Heart left ventricle (tissue), 16 donors: ENCODE results near the gene PPTC7. TPM values are rescaled to one million over a fixed set of nuclear protein-coding genes. Genes with fewer than 3 reads are reported as not detected.

ENCODE experiments used
- ATAC-seq, 4 donors: fragments of 200-7000 bp; cut with Tn5 transposase; one replicate each; pipeline ENCODE4 v1.9.1; 2020 to 2022; ENCODE audit warnings: moderate library complexity in 4 of 4, mild to moderate bottlenecking in 3 of 4, moderate number of reproducible peaks in 1 of 4
- DNase-seq, 5 donors: peaks; one replicate each; pipeline ENCODE4 v3.0.0-alpha.2; 2020
- H3K27ac ChIP-seq, 12 donors: fragments of 200-600 bp; sonication (generic) in 4 of 12; one replicate each; pipeline versions ENCODE4 v1.5.0 to v1.8.0; 2016 to 2022; ENCODE audit warnings: mild to moderate bottlenecking in 2 of 12
- H3K27me3 ChIP-seq, 9 donors: fragments of 200-600 bp; sonication (generic) in 2 of 9; one replicate each; pipeline versions ENCODE4 v1.5.1 to v1.8.0; 2016 to 2022; ENCODE audit warnings: mild to moderate bottlenecking in 3 of 9
- H3K36me3 ChIP-seq, 9 donors: fragments of 200-600 bp; sonication (generic) in 2 of 9; one replicate each; pipeline versions ENCODE4 v1.5.0 to v1.8.0; 2018 to 2022; ENCODE audit warnings: mild to moderate bottlenecking in 2 of 9
- H3K4me1 ChIP-seq, 12 donors: fragments of 200-600 bp; sonication (generic) in 4 of 12; one replicate each; pipeline versions ENCODE4 v1.5.0 to v1.8.0; 2016 to 2022; ENCODE audit warnings: mild to moderate bottlenecking in 3 of 12
- H3K4me3 ChIP-seq, 12 donors: fragments of 200-600 bp; sonication (generic) in 4 of 12; one replicate each; pipeline versions ENCODE4 v1.5.0 to v1.8.0; 2017 to 2022; ENCODE audit warnings: mild to moderate bottlenecking in 9 of 12, moderate library complexity in 4 of 12
- H3K9me3 ChIP-seq, 12 donors: fragments of 200-600 bp; sonication (generic) in 4 of 12; one replicate each; pipeline versions ENCODE4 v1.5.0 to v1.8.0; 2016 to 2022; ENCODE audit warnings: mild to moderate bottlenecking in 1 of 12
- POLR2A ChIP-seq, 2 donors: fragments of 450-650 bp; IDR thresholded peaks; one replicate each; pipeline ENCODE4 v1.6.1; 2017; ENCODE audit warnings: antibody characterized with exemption in 2 of 2, mild to moderate bottlenecking in 2 of 2, moderate library complexity in 2 of 2
- WGBS, 4 donors: extraction: QIAGEN DNeasy Blood & Tissue Kit in 2 of 4; methylation state at CpG; one replicate each; pipeline versions ENCODE4 v1.1.5 to v1.1.7; 2013 to 2018; 5-methylcytosine and 5-hydroxymethylcytosine counted together
- intact Hi-C, 10 donors: fragments of 100-400 bp; cut with DNase I; formaldehyde crosslinking; loops; one replicate each; pipeline versions ENCODE4 v1.11.1 to v1.14.2; 2022
- polyA plus RNA-seq, 2 donors: library from polyadenylated mRNA; stranded (reverse); fragments of 200-250 nt; gene quantifications; one replicate each; pipeline ENCODE4 v1.2.3, GENCODE V29; 2013
- total RNA-seq, 9 donors: library from RNA; depleted of rRNA in 2 of 9; stranded (reverse); fragments of >200 nt in 2 of 9; fragmentation: NEBNext Ultra II Directional in 3 of 9; extraction: Animal tissue kit (Norgen Biotek cat#: 25700) in 3 of 9; gene quantifications; one replicate each; pipeline versions ENCODE4 v1.1.0 to v1.2.4, GENCODE V29; 2016 to 2023
- TF ChIP-seq, protein P1 (sequence below), 12 donors: fragments of 200-600 bp; sonication (generic) in 4 of 12; IDR thresholded peaks; one replicate each; pipeline versions ENCODE4 v1.5.0 to v1.8.0; 2018 to 2022; ENCODE audit warnings: antibody characterized with exemption in 12 of 12, mild to moderate bottlenecking in 5 of 12
- donor health status: ischemic (EF 13 %, LVEDD 7.1; RV severe dilation, severe dysfunction).
- donor health status: healthy with polysubstance abuse.
- donor health status: DM: no; HTN: yes; CAD: no.
- donor health status: DM: no; HTN: no; CAD: no.
- donor health status: ischemic (EF 25% LVEDD 6.9; RV normal size, moderate dysfunction).
- donor health status: ischemic (EF 25% LVEDD 5.7; RV mildly dilated, moderate dysfunction).
- donor health status: healthy.
- donor health status: DM: yes; HTN: yes; CAD: no.
- donor health status: ischemic (EF 35%, LVEDD 5.7; RV mildly dilated, moderate dysfunction).
- donor health status: nonischemic (EF 11% LVEDD 7.7; RV severe dilation, severe dysfunction).
- donor health status: DM: yes; HTN: yes; CAD: no.
- donor health status: PGD.
- donor health status: ischemic (EF 29% LVEDD 5.4; RV normal size, mild dysfunction).
- donor health status: nonischemic (EF 23%, LVEDD 6.1; RV moderate dilation, normal function).

Gene PPTC7
- total and polyA plus RNA-seq, 11 donors: 26.6 to 113 (median 65.0) TPM

DNA sequence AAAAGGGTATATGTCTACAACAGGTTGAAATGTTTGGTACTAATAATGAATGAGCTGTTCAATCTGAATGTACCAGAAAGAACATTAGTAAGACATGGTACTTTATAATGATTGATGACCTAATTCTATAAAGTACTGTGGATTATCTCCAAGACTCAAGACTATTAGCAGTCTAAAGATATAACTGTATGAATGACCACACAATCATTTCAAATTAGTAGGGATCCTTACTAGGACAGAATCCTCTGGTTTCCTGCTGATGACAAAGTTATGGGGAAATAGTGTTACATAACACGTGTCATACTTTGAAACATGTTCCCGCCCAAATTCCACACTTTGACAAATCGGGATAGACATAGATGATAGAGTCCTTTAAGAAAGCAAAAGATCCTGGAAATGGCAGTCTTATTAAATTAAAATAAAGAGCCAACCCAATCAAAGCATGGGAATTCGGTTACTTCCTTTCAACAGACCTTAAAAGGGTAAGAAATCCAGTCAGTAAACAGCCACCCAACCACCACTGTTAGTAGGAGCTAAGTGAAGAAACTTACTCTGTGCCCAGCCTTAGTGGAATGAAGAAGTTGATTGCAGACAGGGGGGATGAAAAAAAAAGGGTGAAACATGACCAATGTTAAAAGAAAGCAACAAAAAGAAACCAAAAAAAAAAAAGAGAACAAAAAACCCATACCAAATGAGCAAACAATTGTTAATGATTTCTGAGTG is 84.0 kb downstream of the PPTC7 start:
- Histone ChIP-seq H3K4me3 (no peak overlapping the region), H3K27me3 (no peaks in the 10 kb centered on the region), H3K4me1 (peaks cover 0 to 40% (median 29%) of the 10 kb centered on the region in 12 donors), H3K36me3 (peaks cover 0 to 38% (median 26%) of the 10 kb centered on the region in 9 donors), H3K9me3 (no peaks in the 10 kb centered on the region), H3K27ac (peak overlapping the region in 3 of 12 donors; percentile 1 to 17 (median 7))
- no peak for TF ChIP-seq POLR2A (IDR thresholded peaks at IDR 0.05)
- TF ChIP-seq, protein P1, sequence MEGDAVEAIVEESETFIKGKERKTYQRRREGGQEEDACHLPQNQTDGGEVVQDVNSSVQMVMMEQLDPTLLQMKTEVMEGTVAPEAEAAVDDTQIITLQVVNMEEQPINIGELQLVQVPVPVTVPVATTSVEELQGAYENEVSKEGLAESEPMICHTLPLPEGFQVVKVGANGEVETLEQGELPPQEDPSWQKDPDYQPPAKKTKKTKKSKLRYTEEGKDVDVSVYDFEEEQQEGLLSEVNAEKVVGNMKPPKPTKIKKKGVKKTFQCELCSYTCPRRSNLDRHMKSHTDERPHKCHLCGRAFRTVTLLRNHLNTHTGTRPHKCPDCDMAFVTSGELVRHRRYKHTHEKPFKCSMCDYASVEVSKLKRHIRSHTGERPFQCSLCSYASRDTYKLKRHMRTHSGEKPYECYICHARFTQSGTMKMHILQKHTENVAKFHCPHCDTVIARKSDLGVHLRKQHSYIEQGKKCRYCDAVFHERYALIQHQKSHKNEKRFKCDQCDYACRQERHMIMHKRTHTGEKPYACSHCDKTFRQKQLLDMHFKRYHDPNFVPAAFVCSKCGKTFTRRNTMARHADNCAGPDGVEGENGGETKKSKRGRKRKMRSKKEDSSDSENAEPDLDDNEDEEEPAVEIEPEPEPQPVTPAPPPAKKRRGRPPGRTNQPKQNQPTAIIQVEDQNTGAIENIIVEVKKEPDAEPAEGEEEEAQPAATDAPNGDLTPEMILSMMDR (IDR thresholded peaks at IDR 0.05): no peak
- WGBS, 4 donors: 60 to 66% (median 63%) methylated on average over 4 of the region's 4 CpGs
- DNase-seq: no peak
- intact Hi-C loops: no loop called here
- no peak for ATAC-seq

Other genes starting within 250 kb of the PPTC7 start
- gene ANAPC7, start 179.6 kb downstream of the PPTC7 start, total RNA-seq: 10 to 100 TPM; 26.5 to 41.3 (median 33.0) TPM
- gene ANAPC7, start 179.6 kb downstream of the PPTC7 start, polyA plus RNA-seq: 10 to 100 TPM; 35.4 to 36.7 TPM
- gene ARPC3, start 133.0 kb downstream of the PPTC7 start, total RNA-seq: 100 to 1,000 TPM in 5 of 9 donors, 10 to 100 TPM in 4; 77.2 to 251 (median 108) TPM
- gene ARPC3, start 133.0 kb downstream of the PPTC7 start, polyA plus RNA-seq: 100 to 1,000 TPM; 176 to 202 TPM
- 10 to 100 TPM; 14.5 to 37.0 (median 28.4) TPM for gene GPN3, start 115.1 kb downstream of the PPTC7 start, total RNA-seq
- gene GPN3, start 115.1 kb downstream of the PPTC7 start, polyA plus RNA-seq: 10 to 100 TPM; 16.1 to 62.2 TPM
- gene FAM216A, start 114.5 kb downstream of the PPTC7 start, total RNA-seq: 1 to 10 TPM; 3.6 to 8.0 (median 4.7) TPM
- gene FAM216A, start 114.5 kb downstream of the PPTC7 start, polyA plus RNA-seq: 10 to 100 TPM in 1 of 2 donors, 1 to 10 TPM in 1; 8.7 to 29.3 TPM
- 100 to 1,000 TPM in 3 of 9 donors, 10 to 100 TPM in 6; 66.7 to 149 (median 89.5) TPM for gene VPS29, start 81.2 kb downstream of the PPTC7 start, total RNA-seq
- gene VPS29, start 81.2 kb downstream of the PPTC7 start, polyA plus RNA-seq: 100 to 1,000 TPM; 107 to 191 TPM
- gene RAD9B, start 81.0 kb downstream of the PPTC7 start, total RNA-seq: 1 to 10 TPM in 5 of 9 donors, under 1 TPM in 2, not detected in 2; 0.67 to 4.8 (median 2.4) TPM
- 10 to 100 TPM in 1 of 2 donors, under 1 TPM in 1; 0.34 to 12.0 TPM for gene RAD9B, start 81.0 kb downstream of the PPTC7 start, polyA plus RNA-seq
- 10 to 100 TPM; 17.3 to 27.7 (median 20.2) TPM for gene TCTN1, start 30.8 kb upstream of the PPTC7 start, total RNA-seq
- gene TCTN1, start 30.8 kb upstream of the PPTC7 start, polyA plus RNA-seq: 10 to 100 TPM; 12.6 to 18.5 TPM
- gene HVCN1, start 105.8 kb upstream of the PPTC7 start, total RNA-seq: 10 to 100 TPM in 6 of 9 donors, 1 to 10 TPM in 3; 4.1 to 55.3 (median 11.8) TPM
- gene HVCN1, start 105.8 kb upstream of the PPTC7 start, polyA plus RNA-seq: 10 to 100 TPM in 1 of 2 donors, 1 to 10 TPM in 1; 9.5 to 13.6 TPM
- 100 to 1,000 TPM; 110 to 207 (median 150) TPM for gene PPP1CC, start 159.6 kb upstream of the PPTC7 start, total RNA-seq
- 100 to 1,000 TPM in 1 of 2 donors, 10 to 100 TPM in 1; 90.6 to 130 TPM for gene PPP1CC, start 159.6 kb upstream of the PPTC7 start, polyA plus RNA-seq